Kidney epithelial cell (primary cell): ENCODE results near the gene AGR3. TPM values are rescaled to one million over a fixed set of nuclear protein-coding genes. Genes with fewer than 3 reads are reported as not detected.
A peak's percentile ranks its signal among the peaks of the same experiment; 100 is the strongest.

Experiments used
- DNase-seq: peaks from one replicate; pipeline ENCODE4 v3.0.0-alpha.2; 2010; ENCODE audit warnings: low read depth
- H3K27me3 ChIP-seq: 2 replicates; pipeline ENCODE4 v1.6.0; 2011; ENCODE audit warnings: low read length; ENCODE audit not compliant: control insufficient read depth, insufficient read depth
- H3K36me3 ChIP-seq: 2 replicates; pipeline ENCODE4 v1.5.1; 2011; ENCODE audit warnings: low read length; ENCODE audit not compliant: control insufficient read depth, insufficient read depth
- H3K4me3 ChIP-seq: 2 replicates; pipeline ENCODE4 v1.5.1; 2011; ENCODE audit warnings: low read depth, mild to moderate bottlenecking, control low read depth, low read length
- CTCF ChIP-seq: IDR thresholded peaks from 2 replicates; pipeline ENCODE4 v1.5.1; 2011; ENCODE audit warnings: mild to moderate bottlenecking, moderate library complexity, low read length, control low read depth, inconsistent platforms; ENCODE audit not compliant: insufficient read depth, poor library complexity, severe bottlenecking
- total RNA-seq: library from RNA; depleted of rRNA; stranded (reverse); fragments of >200 nt; gene quantifications from 2 replicates; pipeline ENCODE4 v1.2.3, GENCODE V29; 2015

Gene AGR3
- total RNA-seq, 1 donor from 2014 or later, result not detected

DNA sequence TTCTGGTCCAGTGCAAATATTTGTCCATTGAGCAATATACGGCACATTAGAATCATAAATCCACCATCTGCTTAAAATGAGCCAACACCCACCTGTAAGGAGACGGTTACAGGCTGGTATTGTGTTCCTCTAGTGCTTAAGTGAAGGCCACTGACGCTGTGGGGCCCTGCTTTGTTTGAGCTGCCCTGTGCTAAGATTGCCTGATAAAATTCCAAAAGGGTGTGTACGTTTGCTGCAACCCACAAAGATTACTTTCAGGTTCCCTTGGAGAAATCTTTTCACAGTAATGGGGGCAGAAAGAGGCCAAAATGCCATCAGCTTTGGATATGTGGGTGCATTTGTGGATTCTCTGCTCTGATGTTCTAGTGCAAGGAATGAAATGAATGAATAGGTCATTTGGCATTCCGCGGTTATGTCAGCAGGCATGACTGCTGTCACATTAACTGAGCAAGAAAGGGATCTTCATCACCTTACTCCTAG lies 34.4 kb downstream of the AGR3 start:
- Histone ChIP-seq H3K27me3 (no peaks in the 10 kb centered on the region), H3K4me3 (no peak overlapping the region), H3K36me3 (no peaks in the 10 kb centered on the region)
- DNase-seq, result peak; percentile 32
- no peak for TF ChIP-seq CTCF

- Histone ChIP-seq H3K27me3 (no peaks in the 10 kb centered on the region), H3K4me3 (no peak overlapping the region), H3K36me3 (no peaks in the 10 kb centered on the region)
- TF ChIP-seq CTCF, result no peak
- no peak for DNase-seq
Observed at GRCh38 chr7:16846601-16847165, 35.1 kb downstream of the AGR3 start.

GRCh38 chr7:16845746-16846145 lies 36.0 kb downstream of the AGR3 start:
- no peak overlapping the region for H3K4me3 ChIP-seq
- no peaks in the 10 kb centered on the region for H3K36me3 ChIP-seq
- no peak for TF ChIP-seq CTCF
- DNase-seq, result no peak
- H3K27me3 ChIP-seq, result no peaks in the 10 kb centered on the region

GRCh38 chr7:16841681-16842080 lies 40.1 kb downstream of the AGR3 start:
- Histone ChIP-seq H3K36me3 (no peaks in the 10 kb centered on the region), H3K4me3 (no peak overlapping the region), H3K27me3 (no peaks in the 10 kb centered on the region)
- no peak for TF ChIP-seq CTCF
- no peak for DNase-seq

GRCh38 chr7:16840094-16840493 lies 41.7 kb downstream of the AGR3 start:
- H3K27me3 ChIP-seq, result no peaks in the 10 kb centered on the region
- DNase-seq, result no peak
- TF ChIP-seq CTCF, result no peak

GRCh38 chr7:16839646-16840045 lies 42.1 kb downstream of the AGR3 start:
- no peaks in the 10 kb centered on the region for H3K36me3 ChIP-seq
- no peak for DNase-seq
- TF ChIP-seq CTCF, result no peak
- H3K4me3 ChIP-seq, result no peak overlapping the region
- no peaks in the 10 kb centered on the region for H3K27me3 ChIP-seq

More at GRCh38 chr7:16840094-16840493, 41.7 kb downstream of the AGR3 start:
- H3K36me3 ChIP-seq, result no peaks in the 10 kb centered on the region
- H3K4me3 ChIP-seq, result no peak overlapping the region
